ENCODE results near the gene MAP3K7CL.

Gene MAP3K7CL

DNA sequence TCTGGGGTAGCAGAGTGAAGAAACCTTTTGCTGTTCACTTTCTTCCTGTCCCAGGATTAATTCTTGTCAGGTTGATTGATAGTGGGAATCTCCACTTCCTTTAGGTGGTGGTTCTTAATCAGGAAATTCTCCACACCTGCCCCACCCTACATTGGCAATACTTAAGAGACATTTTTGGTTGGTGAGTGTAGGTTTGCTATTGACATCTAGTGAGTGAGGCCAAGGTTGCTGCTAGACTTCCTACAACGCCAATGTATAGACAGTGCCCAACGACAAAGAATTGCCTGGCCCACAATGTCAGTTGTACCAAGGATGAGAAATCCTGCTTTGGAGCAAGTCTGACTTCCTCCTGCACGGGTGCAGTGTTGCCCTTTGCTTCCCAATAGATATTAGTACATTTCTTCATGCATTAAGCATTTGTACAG is 38.5 kb downstream of the MAP3K7CL start:
- DNase-seq (ENCODE audit: low spot score) = no peak

- DNase-seq (ENCODE audit: low spot score) = no peak
These were observed 40.5 kb downstream of the MAP3K7CL start for GRCh38 chr21:29170944-29171343.

- no peak for DNase-seq (ENCODE audit: low spot score)
These were observed 41.8 kb downstream of the MAP3K7CL start for GRCh38 chr21:29172282-29172681.

GRCh38 chr21:29174607-29175013 is 44.2 kb downstream of the MAP3K7CL start:
- no peak for DNase-seq (ENCODE audit: low spot score)

GRCh38 chr21:29175408-29176134 is 45.1 kb downstream of the MAP3K7CL start:
- no peak for DNase-seq (ENCODE audit: low spot score)

DNA sequence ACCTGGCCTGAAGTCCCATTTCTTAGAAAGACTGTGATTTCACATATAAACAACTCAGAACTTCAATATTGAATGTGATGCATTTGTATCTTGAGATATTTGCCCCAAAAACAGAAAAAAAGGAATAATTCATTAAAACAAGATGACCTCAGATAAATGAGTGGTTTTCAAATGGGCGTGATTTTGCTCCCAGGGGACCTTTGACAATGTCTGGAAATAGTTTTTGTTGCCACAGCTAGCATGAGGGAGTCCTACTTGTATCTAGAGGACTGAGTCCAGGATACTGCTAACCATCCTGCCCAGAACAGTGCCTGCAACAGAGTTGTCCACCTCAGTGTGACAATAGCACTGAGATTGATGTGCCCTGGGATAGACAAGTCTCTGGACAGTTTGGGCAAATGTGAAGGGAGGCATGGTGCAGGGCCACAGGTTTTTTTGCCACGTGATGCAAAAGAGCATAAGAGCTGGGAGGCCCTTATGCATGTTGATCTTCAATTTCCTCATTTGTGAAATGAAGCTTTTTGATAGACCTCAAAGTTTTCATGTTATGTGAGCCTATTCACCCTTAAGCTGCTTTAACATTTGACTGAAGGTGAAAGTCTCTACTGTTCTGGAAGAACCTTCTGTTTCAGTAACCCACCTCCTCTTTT is 46.2 kb downstream of the MAP3K7CL start:
- no peak for DNase-seq (ENCODE audit: low spot score)

GRCh38 chr21:29177800-29178199 is 47.4 kb downstream of the MAP3K7CL start:
- DNase-seq (ENCODE audit: low spot score) = no peak

- DNase-seq (ENCODE audit: low spot score) = no peak
These were observed 48.5 kb downstream of the MAP3K7CL start for GRCh38 chr21:29178926-29179325.

- DNase-seq (ENCODE audit: low spot score) = no peak
These were observed 49.1 kb downstream of the MAP3K7CL start for GRCh38 chr21:29179503-29179902.

- no peak for DNase-seq (ENCODE audit: low spot score)
These were observed 51.5 kb downstream of the MAP3K7CL start for GRCh38 chr21:29181799-29182470.

- no peak for DNase-seq (ENCODE audit: low spot score)
These were observed 52.2 kb downstream of the MAP3K7CL start for GRCh38 chr21:29182691-29183092.

- no peak for DNase-seq (ENCODE audit: low spot score)
These were observed 53.6 kb downstream of the MAP3K7CL start for GRCh38 chr21:29184037-29184436.

- DNase-seq (ENCODE audit: low spot score) = no peak
These were observed 54.7 kb downstream of the MAP3K7CL start for GRCh38 chr21:29185172-29185571.

DNA sequence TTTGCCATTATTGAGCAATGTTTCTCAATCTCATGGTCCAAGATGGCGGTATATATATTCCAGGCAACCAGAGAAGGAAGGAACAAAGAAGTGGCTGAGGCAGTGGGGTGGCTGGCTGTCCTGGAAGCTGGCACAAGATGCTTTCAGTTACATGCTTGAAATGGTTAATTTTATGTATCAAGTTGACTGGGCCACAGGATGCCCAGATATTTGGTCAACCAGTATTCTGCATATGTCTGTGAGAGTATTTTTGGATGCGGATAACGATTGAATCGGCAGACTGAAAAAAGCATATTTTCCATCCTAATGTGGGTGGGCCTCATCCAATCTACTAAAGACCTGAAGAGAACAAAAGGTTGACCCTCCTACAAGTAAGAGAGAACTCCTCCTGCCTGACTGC is 55.2 kb downstream of the MAP3K7CL start:
- DNase-seq (ENCODE audit: low spot score) = no peak

- DNase-seq (ENCODE audit: low spot score) = no peak
These were observed 55.8 kb downstream of the MAP3K7CL start for GRCh38 chr21:29186246-29186645.

- no peak for DNase-seq (ENCODE audit: low spot score)
These were observed 57.5 kb downstream of the MAP3K7CL start for GRCh38 chr21:29187944-29188343.

- no peak for DNase-seq (ENCODE audit: low spot score)
These were observed 58.9 kb downstream of the MAP3K7CL start for GRCh38 chr21:29189353-29189752.

DNA sequence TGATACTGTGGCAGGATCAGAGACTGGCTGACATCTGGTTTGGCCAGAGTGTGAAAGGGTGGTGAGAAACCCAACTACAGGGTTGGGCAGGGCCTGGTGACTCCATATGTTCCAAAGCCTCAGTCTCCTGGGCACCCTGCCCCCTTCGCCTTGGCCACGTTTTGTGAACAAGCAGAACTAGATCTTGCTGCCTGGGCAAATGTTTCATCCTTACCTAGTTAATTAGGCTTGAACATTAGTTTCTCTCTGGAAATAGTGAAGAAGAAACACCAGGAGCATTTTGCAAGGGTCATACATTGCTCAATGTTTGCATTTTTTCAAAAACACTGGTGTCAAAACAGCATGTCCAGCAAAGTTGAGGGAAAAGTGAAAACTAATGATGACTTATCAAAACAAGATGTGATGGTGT is 60.5 kb downstream of the MAP3K7CL start:
- no peak for DNase-seq (ENCODE audit: low spot score)

DNA sequence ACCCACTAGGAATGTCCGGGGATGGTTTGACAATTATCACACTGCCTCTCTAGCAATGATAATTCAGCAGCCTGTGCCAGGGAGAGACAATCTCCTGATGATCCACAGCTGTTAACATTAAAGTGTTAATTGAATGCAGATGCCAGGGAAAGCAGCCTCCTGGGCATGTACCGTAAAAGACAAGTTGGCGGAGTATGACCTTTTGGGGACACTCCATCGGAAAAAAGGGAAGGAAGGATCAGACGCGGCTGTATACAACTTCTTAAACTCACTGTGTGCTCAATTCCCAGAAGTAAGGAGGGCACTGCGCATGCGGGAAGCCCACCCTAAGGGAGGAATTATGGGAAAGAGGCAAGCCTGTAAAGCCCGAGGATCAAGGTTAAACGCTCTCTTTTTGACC is 62.6 kb downstream of the MAP3K7CL start:
- no peak for DNase-seq (ENCODE audit: low spot score)

DNA sequence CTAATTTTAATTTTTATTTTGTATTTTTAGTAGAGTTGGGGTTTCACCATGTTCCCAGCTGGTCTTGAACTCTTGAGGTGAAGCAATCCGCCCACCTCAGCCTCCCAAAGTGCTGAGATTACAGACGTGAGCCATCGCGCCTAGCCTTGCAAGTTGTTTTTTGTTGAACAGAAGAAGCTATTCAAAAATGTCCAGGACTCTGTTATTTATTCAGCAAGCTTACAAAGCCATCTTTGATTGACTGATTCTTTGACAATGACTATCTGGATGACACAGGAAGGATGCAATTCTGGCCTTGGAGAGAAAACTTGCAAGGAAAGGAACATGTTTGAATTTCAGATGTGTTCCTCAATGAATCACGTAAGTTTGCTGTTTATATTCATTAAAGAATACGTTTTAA is 63.5 kb downstream of the MAP3K7CL start:
- DNase-seq (ENCODE audit: low spot score) = no peak

GRCh38 chr21:29194342-29194741 is 63.9 kb downstream of the MAP3K7CL start:
- DNase-seq (ENCODE audit: low spot score) = no peak

DNA sequence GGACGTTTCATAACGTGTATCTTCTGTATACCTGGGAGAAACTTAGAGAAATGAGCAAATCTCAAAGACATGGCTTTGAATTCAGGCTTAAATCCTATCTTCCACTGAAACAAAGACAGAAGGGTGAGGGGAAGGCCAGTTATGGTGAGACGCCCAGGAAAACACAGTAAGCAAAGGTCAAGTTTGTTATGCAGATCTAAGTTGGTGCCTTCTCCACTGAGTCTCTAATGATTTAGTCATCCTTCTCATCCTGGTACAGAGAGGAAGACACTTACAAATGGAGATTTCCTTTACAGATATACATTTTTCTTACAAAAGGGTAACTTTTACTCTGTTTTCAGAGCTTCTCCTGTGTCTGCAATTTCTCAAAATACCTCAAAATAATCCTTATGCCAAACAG is 64.4 kb downstream of the MAP3K7CL start:
- no peak for DNase-seq (ENCODE audit: low spot score)

DNA sequence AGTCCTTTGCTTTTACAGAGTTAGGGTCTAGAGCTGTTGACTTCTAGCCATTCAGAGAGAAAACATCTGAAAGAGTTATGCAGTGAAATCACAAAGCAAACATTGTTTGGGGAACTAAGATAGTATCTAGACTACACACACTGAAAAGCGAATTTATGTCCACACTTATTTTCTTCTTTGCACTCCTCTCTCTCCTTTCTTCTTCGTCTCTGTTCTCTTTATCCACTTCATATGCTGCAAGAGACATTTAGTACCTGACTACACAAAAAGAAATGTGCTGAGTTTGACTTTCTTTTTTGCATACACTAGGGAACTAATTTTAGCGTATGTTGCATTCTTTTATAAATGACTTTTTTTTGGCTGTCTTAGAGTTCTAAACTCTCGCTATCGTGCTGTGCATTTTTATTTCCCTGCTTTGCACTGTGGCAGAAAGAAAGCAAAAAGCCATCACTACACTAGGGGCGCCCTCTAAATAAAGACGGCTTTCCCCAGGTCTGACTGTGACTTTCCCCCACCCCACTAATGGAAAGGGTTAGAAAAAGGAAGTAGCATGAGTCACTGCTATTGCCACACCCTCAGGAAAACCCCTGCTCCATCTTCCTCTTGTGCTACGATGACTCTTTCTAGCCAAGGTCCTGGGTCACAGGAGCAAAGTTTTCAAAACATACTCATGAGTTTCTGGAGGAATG is 65.7 kb downstream of the MAP3K7CL start:
- DNase-seq (ENCODE audit: low spot score) = no peak
